CD4-positive, alpha-beta T cell treated with Interleukin-15 for 1 hour (primary cell): Measurements from ENCODE around the gene CLDN16.

Source experiments
- DNase-seq: peaks from one replicate; pipeline ENCODE4 v3.0.0-alpha.2; 2020

Gene CLDN16, protein sequence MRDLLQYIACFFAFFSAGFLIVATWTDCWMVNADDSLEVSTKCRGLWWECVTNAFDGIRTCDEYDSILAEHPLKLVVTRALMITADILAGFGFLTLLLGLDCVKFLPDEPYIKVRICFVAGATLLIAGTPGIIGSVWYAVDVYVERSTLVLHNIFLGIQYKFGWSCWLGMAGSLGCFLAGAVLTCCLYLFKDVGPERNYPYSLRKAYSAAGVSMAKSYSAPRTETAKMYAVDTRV

DNA sequence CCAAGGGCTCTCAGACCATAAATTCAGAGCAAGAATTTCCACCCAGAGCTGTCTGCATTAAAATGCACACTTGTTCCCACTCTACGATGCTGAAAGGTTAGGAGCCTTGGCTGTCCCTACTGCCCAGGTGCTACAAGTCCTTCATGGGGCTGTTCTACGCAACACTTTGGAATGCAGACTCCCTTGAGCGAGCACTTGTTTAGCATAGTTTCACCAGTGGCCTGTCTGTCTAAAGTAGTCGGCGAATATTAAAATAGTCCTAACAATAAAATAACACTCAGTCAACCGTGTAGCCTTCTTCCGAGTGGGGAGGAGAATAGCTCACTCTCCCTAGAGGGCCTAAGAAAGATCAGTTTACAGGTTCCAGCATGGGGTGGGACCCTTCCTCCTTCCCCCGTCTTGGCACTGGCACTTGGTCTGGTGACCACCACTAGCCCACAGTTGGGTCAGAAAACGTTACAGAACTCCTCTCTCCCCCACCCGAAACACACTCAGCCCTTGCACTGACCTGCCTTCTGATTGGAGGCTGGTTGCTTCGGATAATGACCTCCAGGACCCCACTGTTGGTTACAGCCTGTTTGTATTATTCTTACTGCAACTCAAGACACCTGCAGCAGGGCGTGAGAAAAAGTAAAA lies at the start of gene CLDN16:
CLDN16 (plus strand) TSS at position 586 of the 636 bp plus-strand sequence. CDS start 167 bp downstream, outside the sequence.
- no peak for DNase-seq

- no peak for DNase-seq
These were observed 49.2 kb upstream of the CLDN16 start for GRCh38 chr3:190338717-190339116.

- DNase-seq: no peak
These were observed 48.8 kb upstream of the CLDN16 start for GRCh38 chr3:190339130-190339529.

DNA sequence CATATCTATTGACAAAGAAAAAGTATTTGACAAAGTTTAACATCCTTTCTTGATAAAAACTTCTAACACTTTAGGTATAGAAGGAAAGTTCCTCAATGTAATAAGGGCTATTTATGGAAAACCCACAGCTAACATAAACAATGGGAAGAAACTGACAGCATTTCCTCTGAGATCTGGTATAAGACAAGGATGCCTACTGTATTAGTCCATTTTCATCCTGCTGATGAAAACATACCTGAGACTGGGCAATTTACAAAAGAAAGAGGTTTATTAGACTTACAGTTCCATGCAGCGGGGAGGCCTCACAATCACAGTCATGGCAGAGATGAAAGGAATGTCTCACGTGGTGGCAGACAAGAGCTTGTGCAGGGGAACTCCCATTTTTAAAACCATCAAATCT lies 47.9 kb upstream of the CLDN16 start:
- no peak for DNase-seq

- DNase-seq: no peak
These were observed 42.7 kb upstream of the CLDN16 start for GRCh38 chr3:190345027-190345821.

DNA sequence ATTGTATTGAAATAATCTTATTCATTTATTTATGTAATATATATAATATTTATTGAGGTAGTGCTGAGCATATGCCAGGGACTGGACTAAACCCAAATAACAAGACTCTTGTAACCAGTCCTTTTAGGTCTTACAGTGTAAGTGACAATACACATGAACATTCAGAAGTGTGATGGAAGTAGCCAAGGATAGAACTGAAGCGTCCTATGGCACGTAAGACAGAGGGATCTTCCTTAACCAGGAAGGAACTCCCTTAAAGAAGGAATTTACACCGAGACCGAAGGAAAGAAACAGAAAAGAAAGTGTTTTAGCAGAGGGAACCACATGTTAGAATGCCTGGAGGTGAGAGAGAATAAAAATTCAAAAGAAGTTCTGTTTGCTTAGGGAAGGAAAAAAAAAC lies 42.1 kb upstream of the CLDN16 start:
- DNase-seq: no peak

- no peak for DNase-seq
These were observed 41.4 kb upstream of the CLDN16 start for GRCh38 chr3:190346541-190346940.

DNA sequence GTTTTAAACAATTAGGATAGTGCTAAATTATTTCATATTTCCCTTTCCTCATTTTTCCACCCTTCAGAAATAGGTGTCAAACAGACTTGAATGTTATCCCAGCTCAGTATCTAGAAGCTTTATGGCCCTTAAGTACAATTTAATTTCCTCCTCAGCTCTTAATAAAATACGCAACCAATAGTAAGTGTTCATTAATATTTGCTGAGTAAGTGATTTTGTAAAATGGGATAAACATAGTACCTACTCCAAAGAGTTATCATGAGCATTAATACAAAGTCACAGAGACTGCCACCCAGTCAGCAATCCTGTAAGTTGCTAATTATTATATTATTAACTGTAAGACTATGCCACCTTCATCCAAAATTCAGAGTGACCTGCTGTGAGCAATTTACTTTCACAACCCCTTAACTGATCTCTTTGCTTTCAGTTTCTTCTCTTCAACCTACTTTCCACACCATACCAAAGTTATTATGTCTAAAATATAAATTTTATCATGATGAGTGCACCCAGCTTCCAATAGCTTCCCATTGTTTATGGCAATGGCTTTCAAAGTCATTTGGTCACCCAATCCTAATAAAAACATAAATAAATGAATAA lies 35.0 kb upstream of the CLDN16 start:
- no peak for DNase-seq

DNA sequence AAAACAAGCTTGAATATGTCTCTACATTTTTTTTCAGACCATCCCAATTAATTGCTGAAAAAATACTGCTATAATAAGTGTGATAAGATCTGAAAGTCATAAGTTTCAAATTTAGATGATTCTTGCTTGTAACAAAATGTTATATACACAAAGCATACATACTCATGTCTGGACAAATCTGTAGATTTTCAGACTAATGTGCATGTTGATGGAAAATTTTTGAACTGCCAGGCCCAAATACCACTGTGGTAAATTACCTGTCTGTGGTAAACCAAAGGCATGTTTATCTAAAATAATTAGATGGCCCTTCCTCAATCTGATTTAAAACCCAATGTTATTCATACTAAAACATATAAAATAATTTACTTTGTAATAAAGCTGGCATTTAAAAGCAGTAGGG lies 31.7 kb upstream of the CLDN16 start:
- DNase-seq: no peak

GRCh38 chr3:190357468-190357867 lies 30.5 kb upstream of the CLDN16 start:
- no peak for DNase-seq

DNA sequence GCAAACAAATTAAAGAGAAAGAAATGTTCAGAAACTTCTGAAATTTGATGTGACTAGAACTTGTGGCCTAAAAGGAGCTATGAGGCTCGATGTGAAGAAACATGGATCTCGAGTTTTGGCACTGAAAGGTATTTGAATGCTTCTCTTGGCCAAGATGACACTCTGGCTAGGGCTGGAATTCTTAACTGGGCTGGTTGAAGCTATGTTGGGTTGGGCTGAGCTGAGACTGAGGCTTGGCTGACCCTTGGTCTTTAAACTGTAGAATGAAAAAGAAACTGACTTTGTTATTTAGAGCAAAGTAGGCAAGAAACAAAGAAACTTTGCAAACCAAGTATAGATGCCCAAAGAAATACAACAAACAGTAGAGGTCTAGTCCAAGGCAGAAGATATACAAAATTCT lies 28.1 kb upstream of the CLDN16 start:
- no peak for DNase-seq

DNA sequence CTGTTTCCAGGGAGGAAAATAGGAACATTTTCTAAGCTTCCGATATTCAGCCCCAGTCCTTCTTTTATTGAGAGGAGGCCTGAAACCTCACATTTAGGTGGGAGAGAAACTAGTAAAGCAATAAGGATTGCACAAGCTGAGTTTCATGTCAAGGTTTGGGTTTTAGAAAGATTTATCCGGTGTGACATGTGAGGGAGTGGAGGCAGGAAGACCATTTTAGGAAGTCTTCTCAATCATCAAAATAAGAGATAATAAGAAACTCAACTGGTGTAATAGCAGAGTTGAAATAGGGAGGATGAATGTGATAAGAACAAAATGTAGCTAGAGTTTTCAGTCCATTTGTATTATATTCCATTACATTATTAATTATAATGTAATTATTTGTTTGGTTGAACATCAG lies 27.7 kb upstream of the CLDN16 start:
- DNase-seq: no peak

GRCh38 chr3:190361791-190362190 lies 26.2 kb upstream of the CLDN16 start:
- DNase-seq: no peak

DNA sequence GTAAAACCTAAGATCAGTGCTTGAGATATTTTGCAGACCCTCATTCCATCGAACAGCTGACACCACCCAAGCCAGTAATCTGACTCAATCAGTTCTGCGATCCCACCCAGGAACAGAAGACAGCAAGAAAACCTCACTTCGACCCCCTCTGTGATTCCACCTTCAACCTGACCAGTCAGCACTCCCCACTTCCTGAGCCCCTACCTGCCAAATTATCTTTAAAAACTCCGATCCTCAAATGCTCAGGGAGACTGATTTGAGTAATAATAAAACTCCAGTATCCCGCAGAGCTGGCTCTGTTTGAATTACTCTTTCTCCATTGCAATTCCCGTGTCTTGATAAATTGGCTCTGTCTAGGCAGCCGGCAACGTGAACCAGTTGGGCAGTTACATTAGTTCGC lies 25.7 kb upstream of the CLDN16 start:
- DNase-seq: no peak

GRCh38 chr3:190366133-190366532 lies 21.8 kb upstream of the CLDN16 start:
- DNase-seq: no peak

DNA sequence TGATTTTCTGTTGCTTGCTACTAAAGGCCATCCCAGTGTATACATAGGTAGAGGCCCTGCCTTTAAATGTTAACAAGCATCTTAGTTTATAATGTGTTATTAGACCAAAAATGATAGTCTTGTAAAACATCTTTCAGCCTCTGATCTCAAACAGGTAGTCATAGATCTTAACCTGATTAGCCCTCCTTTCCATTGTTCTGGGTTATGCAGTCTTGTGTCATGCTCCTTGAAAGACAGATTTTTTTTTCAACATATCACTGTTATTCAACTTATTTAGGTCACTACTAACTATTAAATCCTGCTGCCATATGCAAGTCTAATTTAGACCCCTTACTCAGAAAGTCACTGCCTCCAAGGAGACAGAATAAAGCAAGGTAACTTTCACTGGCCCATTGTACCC lies 19.1 kb upstream of the CLDN16 start:
- no peak for DNase-seq

- no peak for DNase-seq
These were observed 18.2 kb upstream of the CLDN16 start for GRCh38 chr3:190369668-190370295.

DNA sequence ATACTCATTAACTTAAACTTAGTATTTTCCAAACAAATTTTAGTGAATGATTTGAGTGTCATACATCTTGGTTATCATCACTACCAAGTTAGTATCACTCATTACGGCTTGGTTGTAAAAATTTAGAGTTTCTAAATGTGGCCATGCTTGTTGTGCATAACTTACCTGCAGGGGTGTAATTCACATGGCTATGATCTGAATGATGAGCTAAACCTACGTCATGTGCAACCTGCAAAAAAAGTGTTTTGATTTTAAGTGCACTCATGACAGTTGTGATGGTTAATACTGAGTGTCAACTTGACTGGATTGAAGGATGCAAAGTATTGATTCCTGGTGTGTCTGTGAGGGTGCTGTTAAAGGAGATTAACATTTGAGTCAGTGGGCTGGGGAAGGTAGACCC lies 17.6 kb upstream of the CLDN16 start:
- no peak for DNase-seq

DNA sequence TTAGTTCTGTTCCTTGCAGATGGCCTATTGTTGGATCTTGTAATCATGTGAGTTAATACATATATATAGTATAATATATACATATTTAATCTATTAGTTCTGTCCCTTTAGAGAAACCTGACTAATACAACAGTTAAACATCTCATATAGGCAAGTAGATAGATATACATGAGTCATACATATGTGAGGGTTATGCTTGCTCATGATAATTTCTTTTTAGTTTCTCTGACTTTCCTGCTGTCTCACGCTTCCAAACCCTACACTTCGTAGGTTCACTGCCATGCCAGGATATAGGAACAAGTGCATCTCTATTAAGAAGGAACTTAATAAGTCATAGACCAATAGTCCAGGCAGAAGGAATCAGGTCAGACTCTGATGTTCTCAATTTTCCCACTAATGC lies 16.8 kb upstream of the CLDN16 start:
- no peak for DNase-seq

DNA sequence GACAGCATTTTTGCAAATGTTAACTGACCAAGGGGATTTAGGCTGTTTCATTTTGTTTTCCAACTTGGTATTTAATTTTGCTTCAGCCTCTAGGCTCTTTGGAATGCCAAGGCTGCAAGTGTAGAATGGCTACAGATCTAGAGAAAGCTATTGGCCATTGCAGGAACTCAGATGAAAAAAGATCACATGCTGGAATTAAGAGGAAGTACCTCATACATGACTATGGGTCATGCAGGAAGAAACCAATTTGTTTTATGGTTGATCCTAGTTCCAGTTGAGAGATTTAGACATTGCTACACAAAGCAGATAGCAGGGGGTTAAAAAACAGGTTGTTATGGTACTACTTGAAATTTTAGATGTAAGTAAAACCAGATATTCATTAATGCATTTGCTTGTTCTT lies 12.7 kb upstream of the CLDN16 start:
- no peak for DNase-seq

GRCh38 chr3:190375671-190376070 lies 12.3 kb upstream of the CLDN16 start:
- DNase-seq: no peak

GRCh38 chr3:190378240-190378891 lies 9.6 kb upstream of the CLDN16 start:
- no peak for DNase-seq

DNA sequence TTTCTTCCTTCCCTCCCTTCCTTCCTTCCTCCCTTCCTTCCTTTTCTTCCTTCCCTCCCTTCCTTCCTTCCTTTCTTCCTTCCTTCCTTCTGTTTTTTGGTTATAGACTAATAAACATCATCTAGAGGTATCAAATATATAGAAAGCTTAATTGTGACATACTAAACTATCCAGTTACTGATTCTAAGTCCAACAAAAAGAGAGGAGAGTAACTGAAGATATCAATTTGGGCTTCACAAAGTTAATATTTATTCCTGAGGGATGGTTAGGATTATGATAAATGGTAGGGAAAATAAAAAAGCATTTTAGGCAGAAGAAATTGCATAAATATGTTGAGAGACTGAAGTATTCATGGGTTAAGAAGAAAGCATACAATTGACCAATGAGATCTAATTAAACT lies 7.8 kb upstream of the CLDN16 start:
- no peak for DNase-seq
